Smooth muscle cell (in vitro differentiated cells): ENCODE data around the gene AGRN. TPM values are rescaled to one million over a fixed set of nuclear protein-coding genes. Genes with fewer than 3 reads are reported as not detected.
"Not testable (repeated sequence)": the region's sequence is repeated elsewhere in the genome, so short reads cannot be mapped to it uniquely, and the experiment has no call there.

ENCODE experiments used
- DNase-seq: peaks from one replicate; lab custom pipeline; 2025; ENCODE audit not compliant: unreplicated experiment; lab: John Stamatoyannopoulos, UW
- H2AFZ ChIP-seq: fragments of 200-600 bp; sonication (generic); 2 replicates; pipeline ENCODE4 v1.6.0; 2016; ENCODE audit warnings: antibody characterized with exemption, low read depth, mild to moderate bottlenecking
- H3F3A ChIP-seq: fragments of 200-600 bp; sonication (generic); 2 replicates; pipeline ENCODE4 v1.6.0; 2017; ENCODE audit warnings: antibody characterized with exemption, low read depth
- H3K27ac ChIP-seq: fragments of 200-600 bp; sonication (generic); 2 replicates; pipeline ENCODE4 v1.5.1; 2016; ENCODE audit warnings: low read depth, mild to moderate bottlenecking
- H3K27me3 ChIP-seq: fragments of 200-600 bp; sonication (generic); 2 replicates; pipeline ENCODE4 v1.6.1; 2016; ENCODE audit warnings: low read depth, mild to moderate bottlenecking
- H3K36me3 ChIP-seq: fragments of 200-600 bp; sonication (generic); 2 replicates; pipeline ENCODE4 v1.5.1; 2016; ENCODE audit warnings: low read depth
- H3K4me1 ChIP-seq: fragments of 200-600 bp; sonication (generic); 2 replicates; pipeline ENCODE4 v1.5.1; 2016; ENCODE audit warnings: low read depth
- H3K4me2 ChIP-seq: fragments of 200-600 bp; sonication (generic); 2 replicates; pipeline ENCODE4 v1.6.0; 2016; ENCODE audit warnings: mild to moderate bottlenecking
- H3K4me3 ChIP-seq: fragments of 200-600 bp; sonication (generic); 2 replicates; pipeline ENCODE4 v1.5.1; 2016; ENCODE audit warnings: mild to moderate bottlenecking
- H3K79me2 ChIP-seq: fragments of 200-600 bp; sonication (generic); 2 replicates; pipeline ENCODE4 v1.6.0; 2016; ENCODE audit warnings: low read depth, mild to moderate bottlenecking
- H3K9ac ChIP-seq: fragments of 200-600 bp; sonication (generic); 2 replicates; pipeline ENCODE4 v1.6.0; 2016; ENCODE audit warnings: low read depth
- H3K9me3 ChIP-seq: fragments of 200-600 bp; sonication (generic); replicated peaks from 2 replicates; pipeline ENCODE4 v1.5.1; 2016; ENCODE audit warnings: low read depth
- H4K20me1 ChIP-seq: fragments of 200-600 bp; sonication (generic); 2 replicates; pipeline ENCODE4 v1.6.0; 2016; ENCODE audit warnings: low read depth
- CTCF ChIP-seq: fragments of 200-600 bp; sonication (generic); IDR thresholded peaks from 2 replicates; pipeline ENCODE4 v1.5.1; 2017; ENCODE audit warnings: borderline replicate concordance, mild to moderate bottlenecking, antibody characterized with exemption; ENCODE audit not compliant: insufficient read depth, poor library complexity, severe bottlenecking
- WGBS: methylation state at CpG from one replicate; pipeline ENCODE4 v1.1.7; 2016; ENCODE audit warnings: low lambda C conversion rate; 5-methylcytosine and 5-hydroxymethylcytosine counted together
- polyA plus RNA-seq: library from polyadenylated mRNA; unstranded; fragments of >200 nt; fragmentation: Nextera tagmentation; extraction: Ambion mirVana; gene quantifications from 2 replicates; pipeline ENCODE4 v1.2.1, GENCODE V29; 2016
- total RNA-seq: library from RNA; depleted of rRNA; stranded (reverse); fragments of >200 nt; gene quantifications from 2 replicates; pipeline ENCODE4 v1.2.3, GENCODE V29; 2014

Gene AGRN
- total and polyA plus RNA-seq, 2 experiments from 2014 or later: 17.5 to 24.7 TPM

DNA sequence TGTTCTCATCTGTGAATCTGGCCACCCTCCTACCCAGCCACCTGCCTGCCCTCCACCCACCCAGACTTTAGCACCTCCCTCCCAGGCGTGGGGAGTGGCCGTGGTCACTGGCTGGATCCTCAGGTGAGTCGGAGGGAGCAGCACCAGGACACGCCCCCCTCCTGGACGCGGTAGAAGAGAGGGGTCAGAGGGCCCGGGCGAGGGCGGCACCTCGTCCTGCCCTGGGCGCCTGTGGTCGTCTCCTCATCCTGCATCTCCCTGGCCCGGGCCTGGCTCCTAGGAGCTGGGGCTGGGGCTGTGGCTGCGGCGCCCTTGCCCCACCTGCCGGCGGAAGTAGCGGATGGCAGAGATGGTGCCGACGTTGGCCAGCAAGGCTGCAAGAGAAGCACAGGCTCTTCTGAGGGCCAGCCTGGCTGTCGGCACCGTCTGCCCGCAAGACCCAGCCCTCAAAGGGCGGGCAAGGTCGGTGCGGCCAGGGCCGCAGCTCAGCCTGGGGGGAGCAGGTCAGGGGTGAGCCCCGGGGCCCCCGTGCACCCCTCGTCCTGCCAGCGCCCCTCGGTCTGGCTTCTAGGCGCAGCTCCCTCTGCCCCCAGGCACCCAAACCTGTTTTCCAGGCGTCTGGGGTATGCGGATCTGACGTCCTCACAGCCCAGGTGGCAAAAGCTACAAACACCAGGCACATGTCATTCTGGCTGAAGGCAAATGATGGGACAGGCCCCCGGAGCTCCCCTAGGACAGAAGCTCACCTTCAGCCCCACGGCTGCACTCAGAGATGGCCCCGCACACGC lies 43.8 kb upstream of the AGRN start:
- no peak overlapping the region for H2AFZ ChIP-seq
- WGBS: 7% methylated on average over 35 of the region's 40 CpGs

DNA sequence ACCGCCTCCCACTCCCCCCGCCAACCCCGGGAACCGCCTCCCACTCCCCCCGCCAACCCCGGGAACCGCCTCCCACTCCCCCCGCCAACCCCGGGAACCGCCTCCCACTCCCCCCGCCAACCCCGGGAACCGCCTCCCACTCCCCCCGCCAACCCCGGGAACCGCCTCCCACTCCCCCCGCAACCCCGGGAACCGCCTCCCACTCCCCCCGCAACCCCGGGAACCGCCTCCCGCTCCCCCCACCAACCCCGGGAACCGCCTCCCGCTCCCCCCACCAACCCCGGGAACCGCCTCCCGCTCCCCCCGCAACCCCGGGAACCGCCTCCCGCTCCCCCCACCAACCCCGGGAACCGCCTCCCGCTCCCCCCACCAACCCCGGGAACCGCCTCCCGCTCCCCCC lies 43.1 kb upstream of the AGRN start:
- H3K9me3 ChIP-seq, H3K4me1 ChIP-seq, H4K20me1 ChIP-seq, H3K4me3 ChIP-seq, DNase-seq, H3F3A ChIP-seq, H2AFZ ChIP-seq, H3K27me3 ChIP-seq, H3K4me2 ChIP-seq, H3K9ac ChIP-seq, H3K36me3 ChIP-seq, H3K27ac ChIP-seq, H3K79me2 ChIP-seq: not testable (repeated sequence)
- WGBS: 93% methylated on average over 3 of the region's 39 CpGs

More for the DNA sequence above, 43.8 kb upstream of the AGRN start:
- TF ChIP-seq CTCF: peak; percentile 48
- peak; percentile 33 for DNase-seq
- Histone ChIP-seq H3K79me2 (no peaks in the 10 kb centered on the region), H3K4me2 (peak overlapping the region; percentile 78), H3K36me3 (no peaks in the 10 kb centered on the region), H3K9me3 (no peaks in the 10 kb centered on the region), H3K9ac (no peak overlapping the region), H3F3A (no peaks in the 10 kb centered on the region), H3K4me1 (no peaks in the 10 kb centered on the region), H4K20me1 (no peaks in the 10 kb centered on the region), H3K4me3 (peak overlapping the region; percentile 21), H3K27me3 (no peaks in the 10 kb centered on the region), H3K27ac (no peak overlapping the region)

- Histone ChIP-seq H3F3A (no peaks in the 10 kb centered on the region), H3K36me3 (no peaks in the 10 kb centered on the region), H3K4me1 (no peaks in the 10 kb centered on the region), H4K20me1 (no peaks in the 10 kb centered on the region), H3K27ac (no peak overlapping the region), H3K79me2 (no peaks in the 10 kb centered on the region), H3K4me3 (no peak overlapping the region), H3K9ac (no peak overlapping the region), H2AFZ (no peak overlapping the region), H3K9me3 (no peaks in the 10 kb centered on the region), H3K27me3 (peaks cover 8% of the 10 kb centered on the region), H3K4me2 (no peak overlapping the region)
- 92% methylated on average over 31 of the region's 44 CpGs for WGBS
- no peak for DNase-seq
- TF ChIP-seq CTCF: no peak
These were observed 41.7 kb upstream of the AGRN start for GRCh38 chr1:978069-978834.

- DNase-seq: no peak
- no peak overlapping the region for H3K9ac ChIP-seq
- no peak for TF ChIP-seq CTCF
- no peak overlapping the region for H3K27ac ChIP-seq
- H3K27me3 ChIP-seq: peaks cover 8% of the 10 kb centered on the region
- no peak overlapping the region for H3K4me3 ChIP-seq
- H3F3A ChIP-seq: no peaks in the 10 kb centered on the region
- 90% methylated on average over 60 of the region's 60 CpGs for WGBS
- no peaks in the 10 kb centered on the region for H3K36me3 ChIP-seq
- H2AFZ ChIP-seq: no peak overlapping the region
- H3K9me3 ChIP-seq: no peaks in the 10 kb centered on the region
- no peak overlapping the region for H3K4me2 ChIP-seq
- H3K79me2 ChIP-seq: no peaks in the 10 kb centered on the region
- H3K4me1 ChIP-seq: no peaks in the 10 kb centered on the region
- no peaks in the 10 kb centered on the region for H4K20me1 ChIP-seq
These were observed 40.8 kb upstream of the AGRN start for GRCh38 chr1:978835-979743.
